Left lobe of liver (tissue), 2 donors: ENCODE data around the gene SLC16A6. TPM values are rescaled to one million over a fixed set of nuclear protein-coding genes. Genes with fewer than 3 reads are reported as not detected.
"Not testable (repeated sequence)": the region's sequence is repeated elsewhere in the genome, so short reads cannot be mapped to it uniquely, and the experiment has no call there.

Experiments used
- ATAC-seq: fragments of 200-7000 bp; cut with Tn5 transposase; one replicate; pipeline ENCODE4 v1.9.1; 2020; ENCODE audit warnings: mild to moderate bottlenecking, moderate library complexity
- DNase-seq: peaks from one replicate; pipeline ENCODE4 v3.0.0-alpha.2; 2020; ENCODE audit warnings: low spot score
- total RNA-seq: library from RNA; stranded (reverse); gene quantifications from one replicate; pipeline ENCODE4 v1.2.1, GENCODE V29; 2021
- donor health status: DM: no; HTN: no; CAD: no; lungs with moderate emphysema.
- donor health status: DM: no; HTN: yes; CAD: no.

Gene SLC16A6
- total RNA-seq, 1 donor from 2014 or later: 0.40 TPM

GRCh38 chr17:68291836-68292688 lies 1.1 kb upstream of the SLC16A6 start:
- DNase-seq (peak; percentile 73), ATAC-seq (peak; percentile 70)

DNA sequence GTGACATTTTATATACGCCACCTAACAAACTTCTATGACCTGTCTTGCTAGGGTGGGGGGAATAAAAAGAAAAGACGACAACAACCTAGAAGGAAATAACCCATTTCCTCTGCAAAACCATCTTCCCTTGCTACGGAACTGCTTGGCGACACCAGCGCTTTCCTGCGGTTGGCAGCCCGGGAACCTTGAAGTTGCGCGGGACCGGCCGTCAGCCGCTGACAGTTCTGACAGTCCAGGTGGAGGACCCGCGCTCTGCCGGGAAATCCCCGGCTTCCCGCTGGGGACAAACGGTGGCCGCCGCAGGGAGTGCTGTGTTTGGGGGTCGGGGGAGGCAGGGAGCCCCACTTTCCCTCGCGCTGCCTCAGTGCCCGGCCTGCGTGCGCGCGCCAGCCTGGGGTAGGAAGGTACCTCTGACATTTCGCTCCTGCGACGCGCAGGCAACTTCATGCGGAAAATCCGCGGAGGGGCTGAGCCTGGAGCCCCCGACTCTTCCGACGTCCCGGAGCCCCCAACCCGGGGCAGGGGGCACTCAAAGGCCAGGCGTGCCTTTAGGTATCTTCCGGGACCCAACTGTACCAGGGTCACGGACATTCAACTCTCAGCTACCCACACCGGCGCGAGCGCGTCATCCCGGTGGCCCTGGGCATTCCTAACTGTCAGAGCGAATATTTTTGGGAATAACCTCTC lies 516 bp downstream of the SLC16A6 start:
- ATAC-seq: peak; percentile 22
- DNase-seq: no peak

DNA sequence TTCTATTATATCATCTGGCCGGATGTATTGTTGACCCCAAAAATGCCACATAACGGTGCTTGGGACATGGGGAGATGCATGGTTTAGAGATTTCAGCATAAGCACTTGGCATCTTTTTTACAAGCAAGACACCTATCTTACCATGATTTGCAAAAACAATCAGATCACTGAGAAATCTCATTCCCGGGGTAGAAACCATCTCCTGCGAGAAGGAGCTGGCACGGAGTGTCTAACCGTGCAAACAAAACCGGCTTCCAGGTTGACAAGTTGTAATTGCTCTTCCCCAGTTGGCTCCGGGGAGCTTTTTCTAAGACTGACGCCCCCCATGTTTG lies 1.0 kb downstream of the SLC16A6 start:
- no peak for ATAC-seq
- DNase-seq: no peak

DNA sequence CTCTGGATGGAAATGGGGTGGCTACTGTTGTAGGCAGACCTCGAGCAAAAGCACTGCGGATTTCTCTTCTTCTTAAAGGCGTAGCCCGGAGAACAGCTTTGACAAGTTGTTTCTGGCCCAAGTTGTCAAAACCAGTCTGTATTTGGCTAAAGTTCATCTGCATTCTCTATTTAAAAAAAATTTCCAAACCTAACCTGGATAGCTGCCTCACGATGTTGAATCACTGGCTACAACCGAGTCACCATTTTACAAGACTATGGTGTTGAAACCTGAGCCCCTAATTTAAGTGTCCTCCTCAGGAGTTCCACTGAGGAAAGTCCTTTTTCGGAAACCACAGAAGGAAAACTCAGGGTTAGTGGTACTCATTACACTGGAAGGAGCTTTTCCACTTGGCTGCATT lies 1.5 kb downstream of the SLC16A6 start:
- DNase-seq (no peak), ATAC-seq (no peak)

DNA sequence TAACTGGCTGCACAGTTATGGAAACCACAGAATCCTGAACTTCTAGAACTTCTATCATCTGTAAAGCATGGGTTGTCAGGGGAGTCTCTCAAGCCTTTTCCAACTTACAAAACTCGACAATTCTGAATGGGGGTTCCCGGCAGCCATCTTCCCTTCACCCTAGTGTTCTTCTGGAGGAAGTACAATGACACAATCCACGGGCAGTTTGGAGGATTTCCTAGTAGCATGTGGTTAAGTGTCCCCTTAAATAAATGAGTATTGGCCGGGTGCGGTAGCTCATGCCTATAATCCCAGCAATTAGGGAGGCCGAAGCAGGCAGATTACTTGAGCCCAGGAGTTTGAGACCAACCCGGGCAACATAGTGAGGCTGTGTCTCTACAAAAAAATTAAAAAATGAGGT lies 2.1 kb downstream of the SLC16A6 start:
- ATAC-seq: no peak
- no peak for DNase-seq

DNA sequence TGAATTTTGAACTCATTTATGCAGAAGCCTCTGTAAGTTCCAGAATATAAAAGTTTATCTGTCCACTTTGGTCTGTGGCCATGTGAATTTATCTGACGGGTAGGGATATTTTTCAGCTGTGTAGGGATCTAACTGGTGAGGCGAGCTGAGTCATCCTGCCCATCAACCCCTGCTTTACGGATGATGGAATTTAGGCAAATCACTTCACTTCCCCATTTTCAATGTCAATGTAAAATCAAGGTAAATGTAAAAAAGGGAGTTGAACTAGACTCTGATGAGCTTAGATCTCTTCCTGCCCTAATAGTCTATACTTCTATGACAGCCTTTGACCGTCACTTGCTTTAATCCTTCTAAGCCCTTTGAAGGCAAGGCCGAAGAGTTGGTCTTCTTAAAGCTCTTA lies 2.6 kb downstream of the SLC16A6 start:
- ATAC-seq (no peak), DNase-seq (no peak)

GRCh38 chr17:68281965-68282364 lies 9.0 kb downstream of the SLC16A6 start:
- ATAC-seq: not testable (repeated sequence)

DNA sequence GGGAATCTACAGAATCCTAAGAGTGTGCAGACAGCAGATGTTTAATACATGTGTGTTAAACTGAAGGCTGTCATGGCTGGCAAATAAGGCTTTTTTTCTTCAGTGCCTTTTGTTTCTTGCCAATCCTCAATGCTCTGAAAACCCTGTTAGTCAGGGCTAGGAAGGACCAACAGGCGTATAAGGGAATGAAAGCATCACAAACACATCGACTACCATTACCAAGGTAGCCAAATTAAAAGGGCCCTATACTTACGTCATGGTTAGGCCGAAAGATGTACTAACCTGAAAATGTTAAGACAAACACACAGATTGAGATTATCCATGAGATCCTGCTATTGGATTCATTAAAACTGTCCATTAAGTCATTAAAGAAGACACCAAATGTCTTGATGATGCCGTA lies 13.1 kb downstream of the SLC16A6 start:
- no peak for DNase-seq
- ATAC-seq: no peak

More at GRCh38 chr17:68281965-68282364, 9.0 kb downstream of the SLC16A6 start:
- not testable (repeated sequence) for DNase-seq

GRCh38 chr17:68276339-68276738 lies 14.6 kb downstream of the SLC16A6 start:
- DNase-seq, ATAC-seq: not testable (repeated sequence)

DNA sequence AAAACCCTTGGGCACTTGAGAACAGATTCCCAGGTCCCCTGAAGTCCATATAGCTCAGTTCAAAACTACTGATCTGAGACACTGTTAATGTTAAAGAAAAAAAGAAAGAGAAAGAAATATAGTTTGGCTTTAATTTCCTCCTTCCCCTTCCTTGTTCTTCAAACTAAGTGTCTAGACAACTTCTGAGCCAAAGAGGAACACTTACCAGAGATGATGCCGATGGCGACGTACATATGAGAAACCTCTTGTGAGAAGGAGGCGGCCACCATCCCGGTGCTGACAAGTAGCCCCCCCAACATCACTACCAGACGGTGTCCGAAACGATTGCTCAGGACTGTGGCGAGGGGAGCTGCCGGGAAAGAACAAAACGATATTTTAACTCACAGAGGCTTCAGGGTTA lies 17.2 kb downstream of the SLC16A6 start:
- ATAC-seq (no peak), DNase-seq (peak; percentile 33)

DNA sequence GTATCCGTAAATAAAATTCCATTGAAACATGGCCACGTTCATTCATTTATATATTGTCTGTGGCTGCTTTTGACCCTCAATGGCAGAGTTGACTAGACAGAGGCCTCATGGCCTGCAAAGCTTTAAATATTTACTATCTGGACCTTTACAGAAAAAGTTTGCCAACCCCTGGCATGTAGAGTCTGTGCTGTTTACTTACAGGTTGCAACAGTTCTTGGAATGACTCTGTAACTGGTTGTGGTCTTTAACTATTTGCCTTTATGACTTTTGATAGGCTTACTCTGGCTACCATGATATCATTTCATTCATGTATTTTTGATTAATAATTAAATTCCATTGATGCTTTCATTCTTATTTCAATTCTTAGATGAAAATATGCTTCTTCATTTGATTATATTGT lies 25.1 kb downstream of the SLC16A6 start:
- ATAC-seq: peak; percentile 87
- peak; percentile 64 for DNase-seq

- ATAC-seq: peak; percentile 80
- DNase-seq: not testable (repeated sequence)
Measured at GRCh38 chr17:68263101-68263681, 27.7 kb downstream of the SLC16A6 start.

- DNase-seq, ATAC-seq: not testable (repeated sequence)
Measured at GRCh38 chr17:68262467-68262866, 28.5 kb downstream of the SLC16A6 start.

DNA sequence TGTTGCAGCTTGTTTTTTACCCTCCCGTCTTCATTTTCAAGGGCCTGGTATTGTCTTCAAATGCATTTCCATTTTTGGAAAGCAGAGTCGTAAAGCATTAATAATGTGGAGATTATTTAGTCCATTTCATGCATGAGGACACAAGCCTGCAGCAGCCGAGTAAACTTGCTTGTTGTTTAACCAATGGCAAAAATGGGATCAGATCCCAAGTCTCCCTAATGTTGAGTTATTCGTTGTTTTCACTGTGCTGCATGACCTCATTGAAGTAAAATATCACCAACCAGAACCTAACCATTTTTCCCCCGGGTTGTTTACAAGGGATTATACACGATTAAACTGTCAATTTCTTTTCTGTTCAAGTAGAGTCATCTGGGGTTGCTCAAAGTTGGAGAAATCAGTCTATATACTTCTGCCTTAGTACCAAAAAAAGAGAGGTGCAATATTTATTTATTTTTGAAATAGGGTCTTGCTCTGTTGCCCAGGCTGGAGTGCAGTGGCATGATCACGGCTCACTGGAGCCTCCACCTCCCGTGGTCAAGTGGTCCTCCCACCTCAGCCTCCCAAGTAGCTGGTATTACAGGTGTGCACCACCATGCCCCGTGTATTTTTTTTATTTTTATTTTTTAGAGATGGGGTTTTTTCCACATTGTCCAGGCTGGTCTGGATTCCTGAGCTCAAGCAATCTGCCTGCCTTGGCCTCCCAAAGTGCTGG lies 30.7 kb downstream of the SLC16A6 start:
- no peak for DNase-seq
- ATAC-seq: no peak

DNA sequence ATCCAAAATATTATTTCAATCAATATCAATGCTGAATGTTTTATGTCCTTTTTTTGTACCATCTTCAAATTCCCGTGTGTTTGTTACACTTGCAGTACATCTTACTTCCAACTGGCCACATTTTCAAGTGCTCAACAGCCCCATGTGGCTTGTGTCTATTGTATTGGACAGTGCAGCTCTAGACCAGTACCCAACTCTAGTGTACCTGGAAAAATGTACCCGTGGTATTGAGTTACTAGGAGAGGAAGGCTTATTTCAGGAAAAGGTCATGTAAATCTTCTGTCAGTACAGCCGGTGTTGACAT lies 31.3 kb downstream of the SLC16A6 start:
- DNase-seq, ATAC-seq: not testable (repeated sequence)

GRCh38 chr17:68258890-68259647 lies 31.9 kb downstream of the SLC16A6 start:
- ATAC-seq (peak; percentile 83), DNase-seq (peak; percentile 74)

- DNase-seq (no peak), ATAC-seq (no peak)
Measured at GRCh38 chr17:68257934-68258333, 33.0 kb downstream of the SLC16A6 start.

- not testable (repeated sequence) for DNase-seq, ATAC-seq
Measured at GRCh38 chr17:68256701-68257100, 34.2 kb downstream of the SLC16A6 start.

DNA sequence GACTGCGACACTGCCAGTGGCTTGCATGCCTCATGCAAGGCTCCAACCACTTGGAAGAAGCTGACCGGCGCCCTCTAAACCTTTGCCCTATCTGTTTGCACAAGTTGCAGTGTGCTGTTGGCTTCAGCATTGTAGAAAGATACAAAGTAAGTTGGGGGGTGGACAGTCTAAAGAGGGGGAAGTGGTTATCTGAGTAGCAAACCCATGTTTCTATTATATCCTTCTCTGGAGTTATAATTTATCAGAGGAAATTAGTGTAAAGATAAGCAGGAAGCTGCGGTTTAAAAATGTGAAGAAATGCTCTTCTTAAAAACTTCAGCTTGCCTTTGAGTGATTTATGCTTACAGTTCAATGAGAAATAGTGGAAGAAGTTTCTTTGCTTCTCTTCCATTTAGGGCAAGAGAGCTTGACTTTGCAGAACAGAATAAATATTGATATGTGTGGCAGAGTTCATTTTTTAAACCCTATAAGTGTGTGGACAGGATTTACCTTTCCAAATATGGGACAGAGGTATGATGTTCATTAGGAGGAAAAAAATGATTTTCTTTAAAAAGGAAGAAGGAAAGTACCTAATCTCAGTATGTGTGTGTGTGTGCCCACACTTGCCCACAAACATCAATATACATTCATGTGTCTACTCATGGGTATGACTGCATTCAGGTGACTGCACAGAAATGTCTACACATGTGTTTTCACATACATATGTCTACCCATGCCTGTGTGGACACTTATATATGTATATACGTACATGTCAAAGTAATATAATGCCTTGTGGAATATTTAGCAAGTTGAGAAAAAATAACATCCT lies 35.0 kb downstream of the SLC16A6 start:
- DNase-seq (peak; percentile 76), ATAC-seq (peak; percentile 78)

DNA sequence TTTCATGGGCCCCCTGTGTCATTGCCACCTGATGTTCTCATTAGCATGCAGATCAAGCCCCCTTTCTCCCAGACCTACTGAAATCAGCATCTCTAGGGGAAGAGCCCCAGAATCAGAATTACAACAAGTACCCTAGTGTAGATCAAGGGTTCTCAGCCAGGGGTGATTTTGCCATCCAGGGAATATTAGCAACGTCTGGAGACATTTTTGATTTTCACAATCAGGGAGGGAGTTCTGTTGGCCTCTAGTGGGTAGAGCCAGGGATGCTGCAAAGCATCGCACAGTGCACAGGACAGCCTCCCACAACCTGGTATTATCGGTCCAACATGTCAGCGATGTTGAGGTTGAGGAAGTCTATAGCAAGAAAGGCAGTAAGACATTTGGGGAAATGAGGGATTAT lies 35.8 kb downstream of the SLC16A6 start:
- ATAC-seq: peak; percentile 4
- DNase-seq: no peak
